Keratinocyte (primary cell): ENCODE results near the gene WNT7A.

Experiments
- CTCF ChIP-seq, 3 experiments: IDR thresholded peaks in 1 of 3; conservative IDR thresholded peaks in 1 of 3; optimal IDR thresholded peaks in 1 of 3; 2 replicates in 2 of 3; 3 replicates in 1 of 3; pipeline versions ENCODE3 to v1.5.1; 2011; ENCODE audit warnings: low read length in 3 of 3, mild to moderate bottlenecking in 3 of 3, moderate library complexity in 2 of 3, control low read depth in 1 of 3, inconsistent platforms in 1 of 3; ENCODE audit not compliant: insufficient read depth in 2 of 3; ENCODE audit errors: extremely low read depth in 1 of 3
- EZH2 ChIP-seq: IDR thresholded peaks from one replicate; pipeline ENCODE4 v1.6.1; 2012; ENCODE audit warnings: inconsistent platforms, mild to moderate bottlenecking, low read length, moderate library complexity

GRCh38 chr3:13788522-13789424 is 91.1 kb downstream of the WNT7A start:
- TF ChIP-seq CTCF (optimal IDR thresholded peaks at IDR 0.05 in 1 of 3, IDR thresholded peaks at IDR 0.05 in 1 of 3, conservative IDR thresholded peaks at IDR 0.05 in 1 of 3; ENCODE audit: extremely low read depth in 1 of 3, insufficient read depth in 2 of 3, low read length in 3 of 3) (no peak), EZH2 (no peak)
